T-helper 2 cell treated with Interferon-gamma antibody and Interleukin-4, amounts not matched to agents 5 μg/mL and 100 μg/mL, for 36 hours (primary cell): Measurements from ENCODE around the gene CD63.

ENCODE experiments used
- DNase-seq: peaks from one replicate; pipeline ENCODE4 v3.0.0; 2021; ENCODE audit warnings: low spot score
- H3K27ac Mint-ChIP-seq: one replicate; pipeline ENCODE4 v1.8.0; 2021; ENCODE audit warnings: mild to moderate bottlenecking, mixed read lengths
- H3K27me3 Mint-ChIP-seq: one replicate; pipeline ENCODE4 v1.8.0; 2021; ENCODE audit warnings: low read depth, mixed read lengths
- H3K36me3 Mint-ChIP-seq: one replicate; pipeline ENCODE4 v1.8.0; 2021; ENCODE audit warnings: low read depth, mixed read lengths
- H3K4me1 Mint-ChIP-seq: one replicate; pipeline ENCODE4 v1.8.0; 2021; ENCODE audit warnings: low read depth, mixed read lengths
- H3K4me3 Mint-ChIP-seq: one replicate; pipeline ENCODE4 v1.8.0; 2022; ENCODE audit warnings: mild to moderate bottlenecking, moderate library complexity, mixed read lengths
- H3K9me3 Mint-ChIP-seq: one replicate; pipeline ENCODE4 v1.8.0; 2021; ENCODE audit warnings: mixed read lengths

CD63 gene

DNA sequence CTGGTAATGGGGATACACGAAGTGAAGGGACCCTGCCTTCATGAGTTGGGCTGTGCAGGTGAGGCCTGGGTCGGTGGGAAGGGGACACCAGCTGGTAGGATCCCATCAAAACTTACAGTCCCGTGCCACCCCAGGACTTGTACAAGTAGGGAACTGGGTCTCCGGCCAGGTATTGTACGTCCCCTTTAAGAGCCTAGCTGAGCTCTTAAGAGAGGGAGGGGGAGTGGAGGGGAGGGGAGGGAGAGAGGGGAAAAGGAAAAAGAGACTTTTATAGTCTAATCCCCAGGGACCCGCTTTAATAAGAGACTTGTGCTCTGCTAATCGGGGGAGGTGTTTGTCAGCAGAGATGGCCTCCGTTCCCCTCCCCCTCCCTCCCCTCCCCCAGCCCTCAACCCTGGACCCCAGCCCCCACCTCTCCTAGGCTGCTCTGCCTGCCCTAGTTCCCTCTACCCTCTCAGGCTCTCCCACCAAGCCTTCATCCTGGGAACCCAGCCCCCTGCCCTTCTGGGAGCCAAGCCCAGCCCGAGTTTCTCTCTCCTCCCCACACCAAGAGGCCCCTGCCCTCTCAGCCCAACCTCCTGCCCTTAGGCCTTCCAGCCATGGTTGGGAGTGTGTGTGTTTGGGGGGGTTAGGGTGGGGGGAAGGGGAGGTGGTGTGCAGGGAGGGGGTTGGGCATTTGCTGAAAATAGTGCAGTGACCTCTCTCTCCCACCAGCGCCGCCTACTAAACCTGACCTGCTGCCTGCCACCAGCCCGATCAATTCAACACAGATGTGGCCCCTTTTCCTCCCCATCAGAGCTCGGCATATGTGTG lies 16.8 kb upstream of the CD63 start:
- H3K36me3 Mint-ChIP-seq, result peaks cover 12% of the 10 kb centered on the region
- H3K4me1 Mint-ChIP-seq, result peaks cover 37% of the 10 kb centered on the region
- H3K9me3 Mint-ChIP-seq, result no peaks in the 10 kb centered on the region
- peak overlapping the region; percentile 94 for H3K4me3 Mint-ChIP-seq
- peaks cover 5% of the 10 kb centered on the region for H3K27me3 Mint-ChIP-seq
- no peak for DNase-seq
- H3K27ac Mint-ChIP-seq, result no peak overlapping the region

DNA sequence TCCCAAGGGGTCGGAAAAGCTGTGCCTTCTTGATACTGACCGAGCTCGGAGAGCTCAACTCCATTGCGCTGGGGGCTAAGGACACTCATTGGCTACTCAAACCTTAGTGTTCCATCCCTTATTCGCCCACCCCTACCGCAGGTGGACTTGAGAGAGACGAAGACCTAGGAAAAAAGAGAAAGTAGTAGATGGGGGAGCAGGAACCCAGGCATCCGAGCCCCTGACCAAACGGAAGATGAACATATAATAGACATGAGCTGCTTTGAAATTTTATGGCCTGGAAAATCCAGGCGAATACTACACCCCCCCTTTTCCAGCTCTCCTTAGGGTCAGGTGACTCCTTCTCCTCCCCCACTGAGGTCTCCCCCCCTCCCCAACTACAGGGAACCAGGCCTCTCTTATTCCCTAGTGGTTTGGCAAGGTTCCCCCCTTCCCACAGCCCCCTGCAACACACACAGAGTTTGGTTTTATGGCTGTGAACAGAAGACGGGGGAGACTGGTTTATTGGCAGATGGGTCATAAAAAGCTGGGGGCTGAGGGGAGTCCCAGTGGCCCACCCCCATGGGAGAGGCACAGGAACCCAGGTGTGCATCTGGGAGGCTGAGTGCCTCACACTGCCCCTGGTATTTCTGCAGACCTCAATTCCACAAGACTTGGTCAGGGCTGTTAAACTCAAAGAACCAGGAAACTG lies 15.7 kb upstream of the CD63 start:
- peak overlapping the region; percentile 34 for H3K27ac Mint-ChIP-seq
- no peaks in the 10 kb centered on the region for H3K9me3 Mint-ChIP-seq
- H3K36me3 Mint-ChIP-seq, result peaks cover 9% of the 10 kb centered on the region
- peak overlapping the region; percentile 94 for H3K4me3 Mint-ChIP-seq
- H3K27me3 Mint-ChIP-seq, result peaks cover 5% of the 10 kb centered on the region
- peaks cover 37% of the 10 kb centered on the region for H3K4me1 Mint-ChIP-seq
- DNase-seq, result no peak

DNA sequence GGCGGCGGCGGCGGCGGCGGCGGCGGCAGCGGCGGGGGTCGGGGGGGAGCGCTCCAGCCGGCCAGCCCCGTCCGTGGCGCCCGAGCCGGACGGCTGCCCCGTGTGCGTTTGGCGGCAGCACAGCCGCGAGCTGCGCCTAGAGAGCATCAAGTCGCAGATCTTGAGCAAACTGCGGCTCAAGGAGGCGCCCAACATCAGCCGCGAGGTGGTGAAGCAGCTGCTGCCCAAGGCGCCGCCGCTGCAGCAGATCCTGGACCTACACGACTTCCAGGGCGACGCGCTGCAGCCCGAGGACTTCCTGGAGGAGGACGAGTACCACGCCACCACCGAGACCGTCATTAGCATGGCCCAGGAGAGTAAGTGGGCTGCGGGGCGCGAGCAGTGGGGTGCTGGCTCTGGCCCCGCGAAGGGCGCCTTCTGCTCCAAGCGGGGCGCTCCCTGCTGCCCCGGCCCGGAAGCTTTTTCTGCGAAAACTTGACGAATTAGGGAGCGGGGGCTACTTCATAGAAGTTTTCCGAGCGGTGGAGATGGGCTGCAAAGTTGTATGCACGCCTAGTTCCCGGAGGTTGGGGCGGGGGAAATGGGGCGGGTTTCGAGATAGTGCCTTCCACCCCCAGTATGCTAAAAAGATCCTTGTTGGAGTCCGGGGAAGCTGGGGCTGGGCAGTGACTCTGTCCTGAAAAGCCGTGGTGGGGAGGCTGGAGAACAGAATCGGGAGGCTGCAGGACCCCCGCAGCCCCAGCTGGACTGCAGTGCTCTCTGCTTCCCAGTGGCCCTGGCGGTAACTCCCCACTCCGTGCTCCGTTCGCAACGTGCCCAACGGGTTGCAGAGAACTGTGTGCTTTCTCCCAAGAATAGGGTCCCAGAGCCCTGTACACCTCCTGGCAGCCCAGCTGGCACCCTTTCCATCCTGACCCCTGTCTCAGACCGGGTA lies 14.9 kb upstream of the CD63 start:
- DNase-seq, result peak; percentile 38
- H3K4me3 Mint-ChIP-seq, result peak overlapping the region; percentile 94
- no peaks in the 10 kb centered on the region for H3K9me3 Mint-ChIP-seq
- peaks cover 4% of the 10 kb centered on the region for H3K36me3 Mint-ChIP-seq
- peaks cover 40% of the 10 kb centered on the region for H3K4me1 Mint-ChIP-seq
- peak overlapping the region; percentile 37 for H3K27ac Mint-ChIP-seq
- peaks cover 5% of the 10 kb centered on the region for H3K27me3 Mint-ChIP-seq

GRCh38 chr12:55742719-55743405 lies 14.1 kb upstream of the CD63 start, which contains the start of gene GDF11:
Gene GDF11 (plus strand): TSS chr12:55743122. CDS start chr12:55743317, 195 bp downstream.
- peaks cover 4% of the 10 kb centered on the region for H3K36me3 Mint-ChIP-seq

GRCh38 chr12:55741931-55742680 lies 13.3 kb upstream of the CD63 start:
- H3K4me1 Mint-ChIP-seq, result peaks cover 51% of the 10 kb centered on the region
- H3K27ac Mint-ChIP-seq, result peak overlapping the region; percentile 74
- H3K36me3 Mint-ChIP-seq, result peaks cover 4% of the 10 kb centered on the region
- no peaks in the 10 kb centered on the region for H3K9me3 Mint-ChIP-seq
- peak overlapping the region; percentile 83 for H3K4me3 Mint-ChIP-seq
- DNase-seq, result no peak
- H3K27me3 Mint-ChIP-seq, result peaks cover 5% of the 10 kb centered on the region

More at GRCh38 chr12:55742719-55743405, 14.1 kb upstream of the CD63 start, which contains the start of gene GDF11:
- Mint-ChIP-seq H3K4me1 (peaks cover 46% of the 10 kb centered on the region), H3K27me3 (peaks cover 5% of the 10 kb centered on the region), H3K4me3 (peak within 1 kb of the TSS; percentile 94), H3K9me3 (no peaks in the 10 kb centered on the region), H3K27ac (peak within 1 kb of the TSS; percentile 74)
- peak; percentile 77 for DNase-seq

DNA sequence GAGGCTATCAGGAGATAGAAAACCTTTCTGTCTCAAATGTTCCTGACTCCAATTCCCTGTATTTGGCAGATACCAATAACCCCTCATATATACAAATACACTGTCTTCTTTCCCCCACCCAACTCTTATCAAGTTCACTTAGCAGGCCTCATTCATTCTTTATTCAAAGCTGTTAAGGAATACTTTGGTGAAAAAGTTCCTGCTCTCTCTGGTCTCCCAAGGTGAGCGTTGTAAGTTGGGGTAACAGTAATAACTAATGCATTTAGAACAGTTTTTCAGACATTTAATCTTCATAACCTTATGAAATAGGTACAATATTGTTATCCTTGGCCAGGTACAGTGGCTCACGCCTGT lies 10.2 kb upstream of the CD63 start:
- DNase-seq, result no peak
- Mint-ChIP-seq H3K4me3 (peak overlapping the region; percentile 87), H3K4me1 (peaks cover 34% of the 10 kb centered on the region), H3K27ac (no peak overlapping the region), H3K9me3 (no peaks in the 10 kb centered on the region), H3K27me3 (peaks cover 5% of the 10 kb centered on the region), H3K36me3 (no peaks in the 10 kb centered on the region)

GRCh38 chr12:55738123-55739024 lies 9.6 kb upstream of the CD63 start:
- Mint-ChIP-seq H3K9me3 (no peaks in the 10 kb centered on the region), H3K4me1 (peaks cover 34% of the 10 kb centered on the region), H3K27me3 (peaks cover 5% of the 10 kb centered on the region), H3K36me3 (no peaks in the 10 kb centered on the region), H3K27ac (peak overlapping the region; percentile 86), H3K4me3 (peak overlapping the region; percentile 87)
- peak; percentile 77 for DNase-seq

GRCh38 chr12:55737581-55738122 lies 8.8 kb upstream of the CD63 start:
- H3K36me3 Mint-ChIP-seq, result no peaks in the 10 kb centered on the region
- H3K27me3 Mint-ChIP-seq, result peaks cover 5% of the 10 kb centered on the region
- peak overlapping the region; percentile 87 for H3K4me3 Mint-ChIP-seq
- H3K4me1 Mint-ChIP-seq, result peaks cover 32% of the 10 kb centered on the region
- H3K9me3 Mint-ChIP-seq, result no peaks in the 10 kb centered on the region
- DNase-seq, result no peak
- H3K27ac Mint-ChIP-seq, result peak overlapping the region; percentile 86

DNA sequence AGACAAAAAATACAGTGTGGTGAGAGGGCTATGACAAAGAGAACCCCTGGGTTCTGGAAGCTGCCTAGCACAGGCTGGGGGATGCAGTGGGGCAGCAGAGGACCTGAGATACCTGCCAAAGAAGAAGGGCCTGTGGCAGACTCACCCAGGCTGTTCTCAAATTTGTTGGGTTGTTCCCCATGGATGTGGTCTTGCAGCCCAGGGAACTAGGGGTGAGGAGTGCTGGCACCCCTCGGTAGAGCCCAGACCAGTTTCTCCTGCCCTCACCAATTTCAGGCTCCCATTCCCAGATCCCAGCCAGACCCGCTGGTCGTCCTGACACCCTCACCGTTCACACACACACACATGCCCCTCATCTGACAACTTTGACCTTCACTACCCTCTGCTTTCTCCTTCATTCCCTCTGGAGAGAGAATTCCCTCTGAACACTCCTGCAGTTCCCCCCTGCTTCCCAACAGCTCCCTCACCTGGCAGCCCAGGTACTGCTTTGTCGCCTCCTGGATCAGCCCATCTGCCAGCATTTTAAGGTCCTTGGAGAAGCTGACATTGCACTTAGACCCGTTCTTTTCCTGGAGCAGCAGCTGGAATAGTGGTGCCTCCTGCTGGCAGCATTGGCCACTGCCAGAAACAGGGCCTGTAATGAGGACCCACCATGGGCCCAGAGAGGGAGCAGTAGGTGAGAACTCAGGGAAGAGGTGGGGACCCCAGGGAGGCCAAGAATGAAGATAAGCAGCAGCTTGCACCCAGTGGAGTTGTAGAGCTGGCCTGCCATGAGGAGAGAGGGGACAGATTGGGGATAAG lies 8.2 kb upstream of the CD63 start:
- peak overlapping the region; percentile 86 for H3K27ac Mint-ChIP-seq
- H3K4me1 Mint-ChIP-seq, result peaks cover 27% of the 10 kb centered on the region
- peak; percentile 44 for DNase-seq
- H3K27me3 Mint-ChIP-seq, result peaks cover 4% of the 10 kb centered on the region
- H3K9me3 Mint-ChIP-seq, result no peaks in the 10 kb centered on the region
- H3K36me3 Mint-ChIP-seq, result no peaks in the 10 kb centered on the region
- H3K4me3 Mint-ChIP-seq, result peak overlapping the region; percentile 87

- no peak for DNase-seq
- H3K4me1 Mint-ChIP-seq, result peaks cover 23% of the 10 kb centered on the region
- no peaks in the 10 kb centered on the region for H3K9me3 Mint-ChIP-seq
- no peak overlapping the region for H3K4me3 Mint-ChIP-seq
- H3K36me3 Mint-ChIP-seq, result no peaks in the 10 kb centered on the region
- no peak overlapping the region for H3K27ac Mint-ChIP-seq
- no peaks in the 10 kb centered on the region for H3K27me3 Mint-ChIP-seq
Measured at GRCh38 chr12:55736076-55736475, 7.3 kb upstream of the CD63 start.

DNA sequence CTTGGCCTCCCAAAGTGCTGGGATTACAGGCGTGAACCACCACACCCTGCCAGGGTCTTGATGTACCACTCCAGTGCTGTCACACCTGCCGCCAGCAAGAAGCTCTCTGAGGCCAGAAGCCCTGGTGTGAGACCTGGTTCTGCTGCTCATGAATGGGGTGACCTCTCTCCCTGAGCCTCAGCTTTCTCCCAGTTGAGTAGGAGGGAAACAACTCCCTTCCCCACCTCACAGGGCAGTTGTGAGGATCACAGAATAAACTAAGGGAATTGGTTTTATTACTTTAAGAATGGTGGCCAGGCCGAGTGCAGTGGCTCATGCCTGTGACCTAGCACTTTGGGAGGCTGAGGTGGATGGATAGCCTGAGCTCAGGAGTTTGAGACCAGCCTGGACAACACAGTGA lies 5.8 kb upstream of the CD63 start:
- H3K27me3 Mint-ChIP-seq, result no peaks in the 10 kb centered on the region

More for the DNA sequence above, 5.8 kb upstream of the CD63 start:
- no peaks in the 10 kb centered on the region for H3K36me3 Mint-ChIP-seq
- H3K4me3 Mint-ChIP-seq, result no peak overlapping the region
- no peak for DNase-seq
- peaks cover 33% of the 10 kb centered on the region for H3K4me1 Mint-ChIP-seq
- H3K27ac Mint-ChIP-seq, result no peak overlapping the region
- H3K9me3 Mint-ChIP-seq, result no peaks in the 10 kb centered on the region
